ENCODE results near the gene LRP2BP. TPM values are rescaled to one million over a fixed set of nuclear protein-coding genes. Genes with fewer than 3 reads are reported as not detected.
"Not testable (repeated sequence)": the region's sequence is repeated elsewhere in the genome, so short reads cannot be mapped to it uniquely, and the experiment has no call there.

LRP2BP gene
- polyA plus RNA-seq, 3 donors = 0.22 to 0.78 (median 0.34) TPM

- no peak overlapping the region for H3K27ac ChIP-seq (ENCODE audit: low read depth, low read length)
- 92 to 98% (median 93%) methylated on average over 6 of the region's 6 CpGs for WGBS, 3 donors
These were observed 53.9 kb downstream of the LRP2BP start for GRCh38 chr4:185341841-185342240.

- no peak overlapping the region for H3K27ac ChIP-seq (ENCODE audit: low read depth, low read length)
- WGBS, 3 donors = 81 to 96% (median 81%) methylated on average over 2 of the region's 2 CpGs
These were observed 54.3 kb downstream of the LRP2BP start for GRCh38 chr4:185341377-185341776.

- WGBS, 3 donors = 81 to 86% (median 81%) methylated on average over 3 of the region's 3 CpGs
- no peak overlapping the region for H3K27ac ChIP-seq (ENCODE audit: low read depth, low read length)
These were observed 55.8 kb downstream of the LRP2BP start for GRCh38 chr4:185339941-185340340.

GRCh38 chr4:185335579-185335978 is 60.1 kb downstream of the LRP2BP start:
- whole genome bisulfite sequencing, 3 donors = 97 to 98% (median 97%) methylated on average over 1 of the region's 1 CpG
- no peak overlapping the region for H3K27ac ChIP-seq (ENCODE audit: low read depth, low read length)

GRCh38 chr4:185334326-185334725 is 61.4 kb downstream of the LRP2BP start:
- WGBS, 3 donors = 94 to 95% (median 94%) methylated on average over 4 of the region's 4 CpGs
- H3K27ac ChIP-seq (ENCODE audit: low read depth, low read length) = no peak overlapping the region

- 95 to 96% (median 95%) methylated on average over 3 of the region's 3 CpGs for WGBS, 3 donors
- no peak overlapping the region for H3K27ac ChIP-seq (ENCODE audit: low read depth, low read length)
These were observed 62.9 kb downstream of the LRP2BP start for GRCh38 chr4:185332575-185333464.

- not testable (repeated sequence) for H3K27ac ChIP-seq (ENCODE audit: low read depth, low read length)
- 97 to 100% (median 98%) methylated on average over 2 of the region's 2 CpGs for WGBS, 3 donors
These were observed 65.7 kb downstream of the LRP2BP start for GRCh38 chr4:185329879-185330510.

GRCh38 chr4:185328586-185328985 is 67.1 kb downstream of the LRP2BP start:
- WGBS, 3 donors = 83 to 98% (median 95%) methylated on average over 7 of the region's 7 CpGs

GRCh38 chr4:185325721-185326120 is 70.0 kb downstream of the LRP2BP start:
- WGBS, 3 donors = 8 to 88% (median 71%) methylated on average over 1 of the region's 1 CpG
- not testable (repeated sequence) for H3K27ac ChIP-seq (ENCODE audit: low read depth, low read length)

More at GRCh38 chr4:185328586-185328985, 67.1 kb downstream of the LRP2BP start:
- no peak overlapping the region for H3K27ac ChIP-seq (ENCODE audit: low read depth, low read length)

GRCh38 chr4:185324361-185324760 is 71.4 kb downstream of the LRP2BP start:
- 80 to 84% (median 82%) methylated on average over 6 of the region's 6 CpGs for WGBS, 3 donors
- not testable (repeated sequence) for H3K27ac ChIP-seq (ENCODE audit: low read depth, low read length)

GRCh38 chr4:185323606-185324005 is 72.1 kb downstream of the LRP2BP start:
- 87 to 100% (median 93%) methylated on average over 1 of the region's 1 CpG for WGBS, 3 donors
- no peak overlapping the region for H3K27ac ChIP-seq (ENCODE audit: low read depth, low read length)

GRCh38 chr4:185322803-185323202 is 72.9 kb downstream of the LRP2BP start:
- 78 to 89% (median 89%) methylated on average over 2 of the region's 2 CpGs for WGBS, 3 donors
- no peak overlapping the region for H3K27ac ChIP-seq (ENCODE audit: low read depth, low read length)

GRCh38 chr4:185318679-185319078 is 77.0 kb downstream of the LRP2BP start:
- 19 to 36% (median 34%) methylated on average over 2 of the region's 2 CpGs for WGBS, 3 donors
- no peak overlapping the region for H3K27ac ChIP-seq (ENCODE audit: low read depth, low read length)

GRCh38 chr4:185317880-185318279 is 77.8 kb downstream of the LRP2BP start:
- WGBS, 3 donors = 83 to 96% (median 95%) methylated on average over 1 of the region's 1 CpG
- no peak overlapping the region for H3K27ac ChIP-seq (ENCODE audit: low read depth, low read length)

GRCh38 chr4:185317462-185317861 is 78.3 kb downstream of the LRP2BP start:
- not testable (repeated sequence) for H3K27ac ChIP-seq (ENCODE audit: low read depth, low read length)
- 79 to 97% (median 82%) methylated on average over 3 of the region's 3 CpGs for WGBS, 3 donors

Other genes with a start within 250 kb of the LRP2BP start
- gene CFAP97, start 191.9 kb downstream of the LRP2BP start, polyA plus RNA-seq = 10 to 100 TPM in 2 of 3 donors, 1 to 10 TPM in 1; 5.5 to 13.6 (median 11.2) TPM
- gene SNX25, start 186.3 kb downstream of the LRP2BP start, polyA plus RNA-seq = 1 to 10 TPM; 4.3 to 7.4 (median 5.5) TPM
- 10 to 100 TPM; 17.2 to 65.7 (median 20.4) TPM for gene ANKRD37, start 917 bp upstream of the LRP2BP start, polyA plus RNA-seq
- 10 to 100 TPM; 18.2 to 36.2 (median 25.7) TPM for gene UFSP2, start 30.0 kb upstream of the LRP2BP start, polyA plus RNA-seq
- 10 to 100 TPM in 1 of 3 donors, under 1 TPM in 2; 0.25 to 14.7 (median 0.34) TPM for gene CCDC110, start 75.8 kb upstream of the LRP2BP start, polyA plus RNA-seq
- 10 to 100 TPM; 14.8 to 45.1 (median 16.1) TPM for gene PDLIM3, start 139.6 kb upstream of the LRP2BP start, polyA plus RNA-seq

Data from adipose tissue (tissue), 3 donors.